Raji (cell line): ENCODE results near the gene EDEM1.

ENCODE experiments used
- POLR2A ChIP-seq: IDR thresholded peaks from 2 replicates; pipeline ENCODE4 v1.6.1; 2011; ENCODE audit warnings: low read depth, low read length, control low read depth; ENCODE audit not compliant: insufficient read depth

The EDEM1 gene

DNA sequence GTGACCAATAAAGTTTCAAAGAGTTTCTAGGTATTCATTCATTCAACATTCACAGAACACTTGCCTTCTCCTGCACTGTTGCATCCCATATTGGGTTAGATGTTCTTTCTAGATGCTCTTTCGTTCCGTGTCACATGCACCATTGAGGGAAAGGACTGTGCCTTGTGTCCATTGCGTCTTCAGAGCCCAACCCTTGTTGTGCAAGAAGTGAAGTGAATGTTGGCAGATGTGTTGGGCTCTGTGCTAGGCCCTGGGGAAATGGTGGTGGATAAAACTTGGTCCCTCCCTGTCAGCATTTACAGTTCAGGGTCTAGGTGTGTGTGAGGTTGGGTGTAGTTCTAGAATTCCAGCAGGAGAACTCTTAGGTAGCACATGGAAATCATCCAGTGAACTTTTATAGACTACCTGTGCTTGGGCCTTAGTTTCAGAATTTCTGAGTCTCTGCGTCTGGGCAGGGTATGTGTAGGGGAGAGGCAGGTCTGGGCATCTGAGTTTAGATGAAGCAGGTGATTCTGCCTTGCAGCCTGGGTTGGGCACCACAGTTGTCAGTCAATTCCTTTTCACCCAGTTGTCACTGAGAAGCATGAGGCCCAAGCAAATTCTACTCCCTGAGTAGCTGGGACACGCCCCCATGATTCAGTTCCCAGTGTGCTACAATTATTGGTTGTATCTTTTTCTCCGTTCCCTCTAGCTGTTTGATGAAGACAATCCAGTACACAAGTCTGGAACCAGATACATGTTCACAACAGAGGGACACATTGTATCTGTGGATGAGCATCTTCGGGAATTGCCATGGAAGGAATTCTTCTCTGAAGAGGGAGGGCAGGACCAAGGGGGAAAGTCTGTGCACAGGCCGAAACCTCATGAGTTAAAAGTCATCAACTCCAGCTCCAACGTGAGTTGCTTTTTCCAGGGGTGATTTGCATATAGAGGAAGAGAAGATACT, 25.4 kb downstream of the EDEM1 start:
- TF ChIP-seq POLR2A: no peak

DNA sequence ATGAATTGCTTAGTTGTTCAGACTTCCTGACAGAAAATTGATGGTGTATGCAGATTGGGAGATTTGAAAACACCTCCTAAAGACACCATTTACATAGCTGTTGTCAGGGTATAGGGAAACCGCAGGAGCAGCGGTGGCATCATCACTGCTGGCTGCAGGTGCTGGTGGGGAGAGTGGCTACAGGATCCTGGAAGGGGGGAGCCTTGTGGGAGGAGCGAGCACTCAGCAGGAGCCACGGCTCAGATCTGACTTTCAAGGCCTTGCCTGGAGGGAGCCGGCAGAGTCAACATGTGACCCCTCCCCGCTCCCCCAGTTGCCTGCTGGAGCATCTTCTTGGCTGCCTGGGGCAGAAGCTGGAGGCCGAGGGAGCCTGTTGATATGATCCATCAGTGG, 26.1 kb downstream of the EDEM1 start:
- TF ChIP-seq POLR2A: no peak

DNA sequence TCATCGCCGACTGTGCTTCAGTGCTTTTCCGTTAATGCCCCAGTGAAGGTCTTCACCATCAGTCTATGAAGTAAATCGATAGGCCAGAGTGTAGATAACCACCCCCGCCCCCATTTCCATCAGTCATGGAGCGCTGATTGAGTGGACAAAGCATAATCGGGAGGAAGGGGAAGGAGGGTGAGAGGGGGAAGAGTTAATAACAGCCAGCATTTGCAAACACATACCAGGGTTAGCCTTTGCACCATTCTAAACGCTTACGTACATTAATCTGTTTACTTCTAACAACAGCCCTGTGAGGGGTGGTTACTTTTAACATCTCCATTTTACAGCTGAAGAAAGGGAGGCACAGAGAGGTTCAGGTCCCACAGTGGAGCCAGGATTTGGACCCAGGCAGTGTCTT, 26.8 kb downstream of the EDEM1 start:
- TF ChIP-seq POLR2A: no peak

DNA sequence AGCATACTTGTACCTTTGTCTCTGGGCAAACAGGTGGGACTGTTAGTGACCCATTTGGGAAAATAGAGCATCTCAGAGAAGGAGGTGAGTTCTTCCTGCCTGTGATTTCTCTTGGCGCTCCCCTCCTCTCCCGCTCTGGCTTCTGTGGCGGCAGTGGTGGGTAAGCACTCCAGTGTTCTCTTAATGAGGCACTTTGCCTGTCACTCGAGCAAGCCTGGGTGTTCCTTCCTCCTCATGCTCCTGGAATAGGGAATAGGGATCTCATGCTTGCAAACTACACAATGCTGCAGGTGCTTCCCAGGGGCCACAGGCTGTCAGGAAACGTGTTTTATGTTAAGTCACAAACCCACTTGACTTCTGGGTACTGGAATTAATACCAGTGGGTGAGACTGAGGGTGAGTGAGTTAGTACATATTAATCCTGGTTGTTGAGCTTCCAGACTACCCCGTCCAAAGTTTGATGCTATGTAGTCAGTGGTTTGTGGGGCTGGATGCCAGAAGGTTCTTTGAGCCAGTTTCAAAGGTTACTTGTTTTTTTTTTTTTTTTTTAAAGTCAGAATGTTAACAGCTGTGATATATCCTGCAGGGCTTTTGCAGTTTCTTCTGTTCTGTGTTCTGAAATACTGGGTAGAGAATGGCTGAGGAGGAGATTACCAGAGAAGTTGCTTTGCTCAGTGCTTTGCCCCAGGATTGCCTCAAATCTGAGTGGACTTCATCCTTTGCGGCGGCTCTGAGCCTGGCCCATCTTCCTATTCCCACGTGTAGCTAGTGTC, 30.5 kb downstream of the EDEM1 start:
- no peak for TF ChIP-seq POLR2A

DNA sequence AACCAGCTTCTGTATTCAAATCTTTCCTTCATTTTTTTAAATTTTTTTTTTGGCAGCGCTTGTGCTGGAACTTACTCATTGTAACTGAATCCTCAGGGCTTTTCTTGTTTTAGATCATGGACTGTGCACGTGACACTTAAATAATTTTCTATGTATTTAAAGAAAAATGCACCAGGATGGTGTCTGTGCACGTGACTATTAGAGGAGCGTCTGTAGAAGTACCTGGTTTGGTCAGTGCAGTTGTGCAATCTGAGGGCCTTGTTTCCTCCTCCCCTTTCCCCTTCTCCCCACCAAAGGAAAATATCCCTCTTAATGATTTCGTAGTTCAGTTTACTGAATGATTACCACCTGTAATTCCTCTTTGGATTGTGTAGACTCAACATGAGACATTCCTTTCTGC, 31.3 kb downstream of the EDEM1 start:
- TF ChIP-seq POLR2A: no peak

DNA sequence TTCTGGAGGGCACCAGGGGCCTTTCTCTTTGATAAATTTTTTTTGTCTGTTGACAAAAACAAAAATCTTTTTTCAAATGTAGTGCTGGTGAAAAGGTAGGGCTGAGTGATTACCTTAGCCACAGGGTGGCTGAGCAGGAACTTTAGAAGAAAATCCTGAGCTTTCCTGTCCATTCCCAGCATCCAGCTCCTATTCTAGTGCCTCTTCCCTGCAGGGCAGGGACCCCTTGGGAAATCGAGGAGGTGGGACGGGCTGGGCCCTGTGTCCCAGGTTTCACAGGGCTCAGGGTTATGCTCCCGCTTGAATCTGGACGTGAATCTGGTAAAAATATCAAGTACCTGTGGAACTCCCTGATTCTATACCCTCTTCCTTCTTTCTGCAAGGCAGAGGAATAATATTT, 31.7 kb downstream of the EDEM1 start:
- TF ChIP-seq POLR2A: no peak

DNA sequence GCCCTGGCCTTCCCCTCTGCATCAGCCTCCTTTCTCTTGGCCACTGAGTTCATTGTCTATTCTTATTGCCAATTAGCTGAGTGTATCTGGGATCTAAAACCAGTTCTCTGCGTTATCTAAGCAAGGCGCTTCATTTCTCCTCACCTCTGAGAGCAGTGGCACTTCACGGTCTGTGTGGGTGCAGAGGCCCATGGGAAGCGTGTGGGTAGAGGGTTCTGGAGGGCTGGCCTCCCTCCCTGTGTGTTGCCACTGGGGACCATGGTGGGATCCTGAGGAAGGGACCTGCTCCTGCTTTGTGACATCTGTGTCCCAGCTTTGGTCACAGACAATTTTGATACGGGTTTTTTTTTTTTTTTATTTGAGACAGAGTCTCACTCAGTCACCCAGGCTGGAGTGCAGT, 32.7 kb downstream of the EDEM1 start:
- no peak for TF ChIP-seq POLR2A

DNA sequence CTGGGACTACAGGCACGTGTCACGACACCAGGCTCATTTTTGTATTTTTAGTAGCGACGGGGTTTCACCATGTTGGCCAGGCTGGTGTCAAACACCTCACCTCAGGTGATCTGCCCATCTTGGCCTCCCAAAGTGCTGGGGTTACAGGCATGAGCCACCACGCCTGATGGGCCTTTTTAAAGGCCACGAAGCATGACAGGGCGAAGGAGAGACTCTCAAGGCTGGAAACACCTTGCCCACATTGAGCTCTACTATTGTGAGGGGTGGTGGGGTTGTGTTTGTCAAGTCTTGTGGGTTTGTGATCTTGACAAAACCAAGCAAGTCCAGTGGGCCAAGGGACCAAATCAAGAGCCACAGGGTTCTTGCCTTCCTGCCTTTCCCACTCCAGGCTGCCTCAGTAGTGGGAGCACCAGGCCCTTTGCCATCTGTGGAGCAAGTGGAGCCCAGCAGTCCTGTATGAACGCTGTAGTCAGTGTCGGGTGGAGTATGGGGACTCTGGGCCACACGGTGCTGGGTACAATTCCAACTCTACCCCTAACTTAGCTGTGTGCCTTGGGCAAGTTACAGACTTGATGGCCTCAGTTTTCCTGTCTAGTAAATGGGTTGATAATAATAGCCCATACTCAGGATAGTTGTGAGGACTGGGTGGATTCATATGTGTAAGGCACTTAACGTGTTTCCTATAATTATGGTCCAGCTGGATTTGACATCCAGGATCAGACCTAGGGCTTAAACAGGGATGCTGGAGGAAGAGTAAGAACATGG, 33.3 kb downstream of the EDEM1 start:
- TF ChIP-seq POLR2A: no peak

DNA sequence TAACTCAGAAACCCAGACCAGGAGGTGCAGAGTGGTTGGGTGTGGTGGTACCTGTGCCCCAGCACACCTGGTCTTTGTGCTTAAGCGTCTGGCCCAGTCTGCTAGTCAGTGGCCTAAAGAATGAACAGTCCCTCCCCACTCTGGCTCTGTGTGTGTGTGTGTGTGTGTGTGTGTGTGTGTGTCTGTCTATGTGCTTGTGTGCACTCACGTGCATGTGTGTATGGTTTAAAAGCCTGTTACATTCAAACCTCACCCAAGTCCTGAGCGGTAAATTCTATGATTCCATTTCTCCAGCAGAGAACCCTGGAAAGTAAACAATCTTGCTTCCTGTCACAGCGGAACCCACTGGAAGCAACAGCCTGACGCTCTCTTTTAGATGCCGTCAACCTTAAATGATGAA, 34.2 kb downstream of the EDEM1 start:
- TF ChIP-seq POLR2A: no peak

DNA sequence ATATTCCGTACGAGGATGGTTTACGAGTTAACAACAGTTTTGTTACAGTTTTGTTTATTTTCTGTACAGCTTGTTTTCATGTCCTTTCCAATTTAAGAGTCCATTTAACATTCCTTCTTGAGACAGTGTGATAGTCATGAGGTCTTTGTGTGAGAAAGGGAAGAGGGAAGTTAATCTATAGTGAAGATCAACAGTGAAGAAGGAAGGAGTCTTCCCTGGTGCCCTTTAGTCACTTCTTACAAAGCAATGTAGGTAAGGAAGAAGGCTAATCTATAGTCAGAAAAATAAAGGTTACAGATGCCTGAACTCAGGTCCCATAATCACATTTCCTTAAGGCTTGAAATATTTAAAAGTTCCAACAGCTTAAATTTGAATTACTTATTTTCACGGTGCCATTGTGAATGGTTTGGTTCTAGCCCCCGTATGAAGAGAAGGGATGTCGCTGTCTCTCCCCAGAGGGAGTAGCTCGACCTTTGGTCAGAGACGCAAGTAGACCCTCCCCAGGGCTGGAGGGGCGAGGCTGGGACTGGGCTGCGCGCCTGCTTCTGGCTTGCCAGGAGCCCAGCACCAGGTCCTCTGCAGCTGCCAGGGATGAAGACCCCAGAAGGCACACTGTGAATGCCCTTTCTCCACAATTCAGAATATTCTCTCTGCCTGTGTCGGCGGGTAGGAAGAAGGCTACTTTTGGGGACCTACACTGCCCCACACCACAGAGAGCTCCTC, 34.9 kb downstream of the EDEM1 start:
- TF ChIP-seq POLR2A: no peak

DNA sequence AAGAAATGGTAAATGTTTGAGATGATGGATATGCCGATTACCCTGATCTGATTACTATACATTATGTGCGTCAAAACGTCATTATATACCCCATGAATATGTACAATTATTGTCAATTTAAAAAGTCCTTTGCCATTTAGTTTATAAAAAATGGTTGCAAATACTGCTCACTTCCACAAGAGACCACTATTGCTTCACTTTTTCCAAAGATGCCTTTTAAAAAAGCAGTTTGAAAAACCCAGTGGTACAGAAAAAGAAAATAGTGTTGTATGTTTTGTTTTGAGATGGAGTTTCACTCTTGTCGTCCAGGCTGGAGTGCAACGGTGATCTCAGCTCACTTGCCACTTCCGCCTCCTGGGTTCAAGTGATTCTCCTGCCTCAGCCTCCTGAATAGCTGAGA, 39.3 kb downstream of the EDEM1 start:
- no peak for TF ChIP-seq POLR2A

DNA sequence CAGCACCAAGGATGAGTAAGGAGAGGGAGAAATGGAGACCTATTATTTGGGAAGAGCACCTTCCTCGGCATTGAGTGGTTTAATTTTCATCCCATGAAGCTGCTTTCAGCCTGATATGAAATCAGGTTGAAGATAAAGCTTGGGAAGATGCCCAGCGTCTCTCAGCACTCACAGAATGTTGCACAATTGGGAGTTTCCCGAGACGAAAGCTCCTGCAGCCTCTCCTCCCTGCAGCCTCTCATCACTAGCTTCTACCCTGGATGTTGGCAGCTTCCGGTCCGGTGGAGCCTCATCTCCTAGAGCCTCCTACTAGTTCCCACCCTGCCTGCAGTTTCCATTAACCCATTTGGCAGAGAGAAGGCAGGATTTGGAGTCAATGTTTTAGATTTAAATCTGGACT, 40.3 kb downstream of the EDEM1 start:
- no peak for TF ChIP-seq POLR2A

DNA sequence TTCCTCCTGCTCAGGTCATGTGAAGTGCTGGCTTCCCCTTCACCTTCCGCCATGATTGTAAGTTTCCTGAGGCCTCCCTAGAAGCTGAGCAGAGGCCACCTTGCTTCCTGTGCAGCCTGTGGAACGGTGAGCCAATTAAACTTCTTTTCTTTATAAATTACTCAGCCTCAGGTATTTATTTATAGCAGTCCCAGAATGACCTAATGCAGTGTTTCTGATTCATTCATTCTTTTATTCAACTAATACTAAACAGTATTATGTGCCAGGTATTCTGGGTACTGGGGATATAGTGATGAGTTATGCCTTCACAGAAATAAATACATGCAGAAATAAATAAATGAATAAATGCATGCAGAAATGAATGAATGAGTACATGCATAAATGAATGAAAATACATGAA, 41.9 kb downstream of the EDEM1 start:
- TF ChIP-seq POLR2A: no peak

DNA sequence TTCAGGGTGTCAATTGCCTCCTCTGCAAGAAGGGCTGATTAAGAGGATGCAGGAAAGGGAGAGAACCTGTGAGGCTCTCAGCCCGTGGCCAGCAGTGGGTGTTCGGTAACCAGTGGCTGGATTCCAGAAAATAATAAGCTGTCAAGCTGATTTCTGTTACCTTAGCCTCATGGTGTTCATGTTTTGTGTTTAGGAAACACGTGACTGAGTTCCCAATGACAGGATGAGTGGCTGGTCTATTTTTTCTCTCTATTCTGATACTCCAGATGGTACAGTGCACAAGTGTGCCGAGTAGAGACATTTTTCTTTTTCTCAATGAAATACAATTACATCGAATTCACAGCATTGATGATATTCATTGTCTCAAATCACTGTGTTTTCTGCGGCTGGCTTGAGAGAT, 43.6 kb downstream of the EDEM1 start:
- TF ChIP-seq POLR2A: no peak

DNA sequence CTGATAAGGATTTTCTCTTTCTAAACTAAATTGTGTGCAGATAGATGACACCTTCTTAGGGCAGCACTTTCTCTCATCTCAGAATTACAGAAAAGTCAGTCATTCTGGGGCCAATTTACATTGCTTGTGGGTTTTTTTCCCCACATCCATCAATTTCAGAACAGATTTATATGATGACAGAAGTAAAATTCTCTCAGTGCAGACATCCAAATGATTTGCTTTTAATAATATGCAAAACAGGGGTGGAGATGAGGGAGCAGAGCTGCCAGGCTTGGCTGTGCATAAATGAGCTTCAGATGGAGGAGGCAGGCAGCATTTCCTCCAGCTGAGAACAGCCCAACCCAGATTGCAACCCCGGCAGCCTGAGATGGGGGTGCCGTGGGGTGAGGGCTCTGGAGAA, 44.0 kb downstream of the EDEM1 start:
- TF ChIP-seq POLR2A: no peak
